HG02973 (cell line): ENCODE results near the gene SLC9A9.

Experiments used
- ATAC-seq: cut with Tn5 transposase; IDR thresholded peaks from one replicate; pipeline ENCODE4 v1.9.1; 2021; ENCODE audit warnings: moderate library complexity; ENCODE audit not compliant: unreplicated experiment

SLC9A9 gene

GRCh38 chr3:143375698-143376097, 472.6 kb downstream of the SLC9A9 start:
- no peak for ATAC-seq

- no peak for ATAC-seq
Observed at GRCh38 chr3:143367171-143367570, 481.1 kb downstream of the SLC9A9 start.

- no peak for ATAC-seq
Observed at GRCh38 chr3:143366672-143367071, 481.6 kb downstream of the SLC9A9 start.

GRCh38 chr3:143363949-143364348, 484.3 kb downstream of the SLC9A9 start:
- ATAC-seq, result no peak

- no peak for ATAC-seq
Observed at GRCh38 chr3:143363276-143363675, 485.0 kb downstream of the SLC9A9 start.

- ATAC-seq, result no peak
Observed at GRCh38 chr3:143362115-143362991, 485.9 kb downstream of the SLC9A9 start.

- ATAC-seq, result no peak
Observed at GRCh38 chr3:143361589-143361988, 486.7 kb downstream of the SLC9A9 start.

GRCh38 chr3:143360244-143360643, 488.0 kb downstream of the SLC9A9 start:
- ATAC-seq, result no peak

- no peak for ATAC-seq
Observed at GRCh38 chr3:143358793-143359491, 489.3 kb downstream of the SLC9A9 start.

GRCh38 chr3:143358155-143358792, 490.0 kb downstream of the SLC9A9 start:
- no peak for ATAC-seq

GRCh38 chr3:143357700-143358099, 490.6 kb downstream of the SLC9A9 start:
- ATAC-seq, result no peak

- ATAC-seq, result no peak
Observed at GRCh38 chr3:143356839-143357238, 491.4 kb downstream of the SLC9A9 start.

- ATAC-seq, result no peak
Observed at GRCh38 chr3:143354342-143354741, 493.9 kb downstream of the SLC9A9 start.

GRCh38 chr3:143352850-143353550, 495.3 kb downstream of the SLC9A9 start:
- no peak for ATAC-seq

GRCh38 chr3:143351895-143352608, 496.2 kb downstream of the SLC9A9 start:
- no peak for ATAC-seq

- no peak for ATAC-seq
Observed at GRCh38 chr3:143351354-143351753, 496.9 kb downstream of the SLC9A9 start.

GRCh38 chr3:143349455-143349854, 498.8 kb downstream of the SLC9A9 start:
- ATAC-seq, result no peak

- ATAC-seq, result no peak
Observed at GRCh38 chr3:143348486-143349327, 499.6 kb downstream of the SLC9A9 start.

- no peak for ATAC-seq
Observed at GRCh38 chr3:143344516-143345165, 503.6 kb downstream of the SLC9A9 start.
